Stomach (tissue), 4 donors: ENCODE results near the gene CARS1.

ENCODE experiments used
- EP300 ChIP-seq: sonication (generic); formaldehyde crosslinking; IDR thresholded peaks from one replicate; pipeline ENCODE4 v1.6.1; 2017; ENCODE audit warnings: antibody characterized with exemption
- POLR2A ChIP-seq, 4 donors: fragments of 450-650 bp; IDR thresholded peaks; one replicate each; pipeline ENCODE4 v1.6.1; 2016; ENCODE audit warnings: antibody characterized with exemption in 4 of 4, control low read depth in 2 of 4, mild to moderate bottlenecking in 1 of 4, moderate library complexity in 1 of 4
- POLR2AphosphoS5 ChIP-seq, 3 donors: sonication (generic); formaldehyde crosslinking; IDR thresholded peaks; one replicate each; pipeline ENCODE4 v1.6.1; 2016; ENCODE audit warnings: antibody characterized with exemption in 3 of 3
- TF ChIP-seq, protein P1 (sequence below), 7 experiments: fragments of 450-650 bp in 4 of 7; fragments of 200-600 bp in 3 of 7; sonication (generic) in 3 of 7; IDR thresholded peaks; one replicate each; pipeline ENCODE4 v1.5.1; 2016 to 2019; ENCODE audit warnings: antibody characterized with exemption in 7 of 7, control low read depth in 2 of 7, mild to moderate bottlenecking in 1 of 7

DNA sequence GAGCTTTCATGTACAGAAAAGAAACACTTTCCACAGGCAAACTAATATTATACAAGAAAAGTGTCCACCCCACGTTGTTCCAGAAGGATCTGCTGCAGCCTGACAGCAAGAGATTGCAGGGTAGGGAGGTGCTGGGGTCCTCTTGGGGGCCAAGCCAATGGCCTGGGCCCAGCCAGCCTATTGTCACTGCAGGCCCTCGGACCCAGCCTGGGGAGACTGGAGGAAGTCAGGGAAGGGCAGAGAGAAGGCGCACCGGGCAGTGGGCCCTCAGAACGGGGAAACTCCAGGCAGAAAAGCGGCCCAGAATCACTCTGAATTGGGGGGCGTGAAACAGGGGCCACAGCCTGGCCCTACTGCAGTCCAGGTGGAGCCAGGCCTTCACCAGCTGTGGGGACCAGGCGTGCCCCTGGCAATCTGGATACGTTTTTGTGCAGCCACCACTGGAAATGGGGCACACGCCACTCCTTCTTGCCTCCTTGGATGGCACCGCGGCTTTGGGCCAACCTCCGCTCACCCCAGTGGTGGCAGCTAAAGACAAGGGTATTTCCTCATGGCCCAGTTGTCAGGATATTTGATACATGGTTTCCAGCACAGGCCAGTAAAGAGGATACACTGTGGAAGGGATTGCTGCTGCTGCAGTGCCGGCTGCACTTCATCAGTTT is 61.2 kb downstream of the CARS1 start:
- TF ChIP-seq, protein P1, sequence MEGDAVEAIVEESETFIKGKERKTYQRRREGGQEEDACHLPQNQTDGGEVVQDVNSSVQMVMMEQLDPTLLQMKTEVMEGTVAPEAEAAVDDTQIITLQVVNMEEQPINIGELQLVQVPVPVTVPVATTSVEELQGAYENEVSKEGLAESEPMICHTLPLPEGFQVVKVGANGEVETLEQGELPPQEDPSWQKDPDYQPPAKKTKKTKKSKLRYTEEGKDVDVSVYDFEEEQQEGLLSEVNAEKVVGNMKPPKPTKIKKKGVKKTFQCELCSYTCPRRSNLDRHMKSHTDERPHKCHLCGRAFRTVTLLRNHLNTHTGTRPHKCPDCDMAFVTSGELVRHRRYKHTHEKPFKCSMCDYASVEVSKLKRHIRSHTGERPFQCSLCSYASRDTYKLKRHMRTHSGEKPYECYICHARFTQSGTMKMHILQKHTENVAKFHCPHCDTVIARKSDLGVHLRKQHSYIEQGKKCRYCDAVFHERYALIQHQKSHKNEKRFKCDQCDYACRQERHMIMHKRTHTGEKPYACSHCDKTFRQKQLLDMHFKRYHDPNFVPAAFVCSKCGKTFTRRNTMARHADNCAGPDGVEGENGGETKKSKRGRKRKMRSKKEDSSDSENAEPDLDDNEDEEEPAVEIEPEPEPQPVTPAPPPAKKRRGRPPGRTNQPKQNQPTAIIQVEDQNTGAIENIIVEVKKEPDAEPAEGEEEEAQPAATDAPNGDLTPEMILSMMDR (IDR thresholded peaks at IDR 0.05), result no peak
- no peak for TF ChIP-seq POLR2AphosphoS5 (IDR thresholded peaks at IDR 0.05)
- no peak for TF ChIP-seq POLR2A (IDR thresholded peaks at IDR 0.05)
- no peak for TF ChIP-seq EP300
